Stimulated activated CD8-positive, alpha-beta memory T cell treated with anti-CD3 and anti-CD28 coated beads, Interleukin-12 subunit alpha, Interleukin-12 subunit beta, amount 100 ng/mL, for 1 hour (primary cell): ENCODE data around the gene FIGNL1.

Source experiments
- DNase-seq: peaks from one replicate; pipeline ENCODE4 v3.0.0-alpha.2; 2020; ENCODE audit warnings: low read depth

The FIGNL1 gene

DNA sequence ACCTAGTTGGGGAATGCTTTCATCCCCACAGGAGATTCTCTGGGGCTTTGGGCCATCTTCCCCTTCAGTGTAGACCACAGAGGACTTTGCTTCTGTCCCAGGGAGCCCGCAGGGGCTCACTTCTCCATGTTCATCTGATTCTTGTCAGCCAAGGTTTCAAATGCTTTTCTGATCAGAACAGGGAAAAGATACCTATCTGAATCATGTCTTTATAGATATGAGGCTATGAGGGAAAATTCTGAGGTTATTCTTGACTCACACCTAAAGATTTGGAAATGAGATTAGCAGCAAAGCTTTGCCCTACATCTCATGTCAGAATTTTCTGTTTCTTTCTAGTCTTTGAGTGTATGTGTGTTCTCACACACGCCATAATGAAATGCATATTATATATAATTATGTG, 53.3 kb downstream of the FIGNL1 start:
- DNase-seq, result no peak

DNA sequence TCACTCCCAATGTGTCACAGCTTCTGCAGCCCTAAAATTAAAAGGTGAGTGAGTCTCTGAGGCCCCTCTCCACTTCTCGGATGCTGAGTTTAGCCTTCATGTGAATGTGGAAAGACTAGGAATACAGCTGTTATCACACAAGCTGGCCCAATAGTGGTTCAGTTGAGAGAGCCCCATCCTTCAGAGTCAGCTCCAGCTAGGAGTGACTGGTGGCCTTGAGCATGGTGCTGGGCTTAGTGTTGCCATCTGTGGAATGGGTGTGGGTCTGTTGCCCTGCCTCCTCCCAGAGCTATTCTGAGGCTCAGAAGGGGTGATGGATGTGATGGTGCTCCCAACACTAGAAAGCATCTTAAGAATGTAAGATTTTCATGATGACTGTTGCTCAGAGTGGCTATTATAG, 55.8 kb downstream of the FIGNL1 start:
- no peak for DNase-seq
